Right cardiac atrium (tissue), 5 donors: ENCODE results near the gene MARCHF4. TPM values are rescaled to one million over a fixed set of nuclear protein-coding genes. Genes with fewer than 3 reads are reported as not detected.
"Not testable (repeated sequence)": the region's sequence is repeated elsewhere in the genome, so short reads cannot be mapped to it uniquely, and the experiment has no call there.

Source experiments
- ATAC-seq, 2 donors: fragments of 200-7000 bp; cut with Tn5 transposase; one replicate each; pipeline versions ENCODE4 v1.8.0 to v1.9.1; 2020; ENCODE audit warnings: moderate library complexity in 2 of 2, mild to moderate bottlenecking in 1 of 2
- DNase-seq, 3 donors: peaks; one replicate each; pipeline ENCODE4 v3.0.0-alpha.2; 2020
- H3K27ac ChIP-seq: one replicate; pipeline ENCODE4 v1.5.1; 2013; ENCODE audit warnings: mild to moderate bottlenecking, low read length, control low read depth, moderate library complexity
- H3K27me3 ChIP-seq: one replicate; pipeline ENCODE4 v1.6.1; 2013; ENCODE audit not compliant: control insufficient read depth, insufficient read depth
- H3K4me1 ChIP-seq: one replicate; pipeline ENCODE4 v1.6.1; 2013; ENCODE audit warnings: low read length; ENCODE audit not compliant: control insufficient read depth, insufficient read depth
- H3K4me3 ChIP-seq: one replicate; pipeline ENCODE4 v1.5.1; 2013; ENCODE audit warnings: low read length, control low read depth
- H3K9me3 ChIP-seq: one replicate; pipeline ENCODE4 v1.6.1; 2013; ENCODE audit warnings: low read length; ENCODE audit not compliant: control insufficient read depth
- WGBS: extraction: QIAGEN DNeasy Blood & Tissue Kit; methylation state at CpG from one replicate; pipeline ENCODE4 v1.1.7; 2013; 5-methylcytosine and 5-hydroxymethylcytosine counted together
- intact Hi-C, 4 donors: fragments of 100-400 bp; cut with DNase I; formaldehyde crosslinking; loops; one replicate each; pipeline versions ENCODE4 v1.11.0 to v1.14.0; 2022 to 2023
- polyA plus RNA-seq: library from polyadenylated mRNA; stranded (reverse); fragments of 200-250 nt; gene quantifications from one replicate; pipeline ENCODE4 v1.2.3, GENCODE V29; 2013
- total RNA-seq, 4 donors: library from RNA; stranded (reverse); fragmentation: NEBNext Ultra II Directional; extraction: Animal tissue kit (Norgen Biotek cat#: 25700); gene quantifications; one replicate each; pipeline ENCODE4 v1.2.1, GENCODE V29; 2021
- donor health status: healthy with polysubstance abuse.
- donor health status: DM: no; HTN: yes; CAD: no.
- donor health status: DM: no; HTN: no; CAD: no.
- donor health status: DM: no; HTN: yes; CAD: no; lungs with severe emphysema.
- donor health status: DM: yes; HTN: yes; CAD: no.

The MARCHF4 gene
- total and polyA plus RNA-seq, 5 donors = 0.14 TPM; not detected in 4

DNA sequence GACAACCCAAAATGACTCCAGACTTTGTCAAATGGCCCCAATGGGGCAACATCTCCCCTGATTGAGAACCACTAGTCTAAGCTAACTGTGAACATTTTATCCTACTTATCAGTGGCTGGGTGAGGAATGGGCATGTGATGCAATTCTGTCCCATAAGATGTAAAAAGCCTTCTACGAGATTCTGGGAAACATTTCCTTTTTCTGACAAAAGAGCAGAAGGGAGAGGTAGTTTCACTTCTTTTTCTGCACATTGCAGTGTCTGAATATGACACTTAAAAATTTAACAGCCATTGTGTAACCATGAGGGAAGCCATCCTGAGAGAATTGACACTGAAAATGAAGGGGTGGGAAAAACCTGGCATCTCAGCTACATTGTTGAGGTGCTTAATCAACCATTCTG, 17.3 kb upstream of the MARCHF4 start:
- no peak for ATAC-seq
- H3K4me1 ChIP-seq = no peaks in the 10 kb centered on the region
- no peaks in the 10 kb centered on the region for H3K9me3 ChIP-seq

DNA sequence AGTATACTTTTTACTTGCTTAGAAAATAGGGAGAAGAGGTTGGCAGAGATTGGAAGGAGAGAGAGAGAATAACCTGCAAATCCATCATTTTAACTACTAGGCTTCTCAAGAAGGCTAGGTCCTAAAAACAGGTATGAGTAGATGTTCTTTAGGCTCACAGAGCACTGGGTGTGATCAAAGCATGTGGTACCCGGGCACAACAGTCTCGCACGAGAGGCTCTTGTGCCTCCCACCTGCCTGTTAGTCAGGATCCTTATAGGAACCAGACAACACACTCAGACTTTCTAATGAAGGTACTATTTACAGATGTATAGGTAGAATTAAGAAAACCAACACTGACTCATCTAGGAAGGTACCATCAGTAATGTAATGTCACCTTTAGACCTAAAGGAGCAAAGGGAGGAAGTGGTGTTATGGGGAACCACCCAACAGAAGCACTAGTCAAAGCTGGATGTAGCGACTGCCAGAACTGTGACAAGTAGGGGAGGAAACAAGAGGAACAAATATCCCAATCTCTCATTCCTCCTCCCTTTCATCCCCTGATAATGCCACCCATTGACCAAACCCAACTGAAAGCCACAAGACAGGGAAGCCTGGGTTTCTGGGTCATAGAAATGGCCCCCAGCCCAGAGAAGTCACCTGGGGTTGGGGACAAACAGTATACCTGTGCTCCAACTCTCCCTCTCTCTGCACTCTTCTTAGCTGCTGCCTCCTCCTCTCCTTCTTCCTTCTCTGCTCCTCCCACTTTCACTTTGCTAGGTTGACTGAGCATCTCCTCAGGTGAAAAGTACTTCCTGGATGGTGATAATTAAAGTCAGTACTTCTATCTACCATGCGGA, 16.0 kb upstream of the MARCHF4 start:
- Histone ChIP-seq H3K4me3 (no peak overlapping the region), H3K9me3 (no peaks in the 10 kb centered on the region), H3K27me3 (no peaks in the 10 kb centered on the region), H3K4me1 (no peaks in the 10 kb centered on the region), H3K27ac (no peak overlapping the region)
- intact Hi-C loops = no loop called here
- DNase-seq (no peak), ATAC-seq (no peak)
- WGBS = 86% methylated on average over 5 of the region's 5 CpGs

More for the DNA sequence above, 17.3 kb upstream of the MARCHF4 start:
- intact Hi-C loops = no loop called here
- WGBS = 40% methylated on average over 1 of the region's 1 CpG
- Histone ChIP-seq H3K27ac (no peak overlapping the region), H3K27me3 (no peaks in the 10 kb centered on the region), H3K4me3 (no peak overlapping the region)
- no peak for DNase-seq

DNA sequence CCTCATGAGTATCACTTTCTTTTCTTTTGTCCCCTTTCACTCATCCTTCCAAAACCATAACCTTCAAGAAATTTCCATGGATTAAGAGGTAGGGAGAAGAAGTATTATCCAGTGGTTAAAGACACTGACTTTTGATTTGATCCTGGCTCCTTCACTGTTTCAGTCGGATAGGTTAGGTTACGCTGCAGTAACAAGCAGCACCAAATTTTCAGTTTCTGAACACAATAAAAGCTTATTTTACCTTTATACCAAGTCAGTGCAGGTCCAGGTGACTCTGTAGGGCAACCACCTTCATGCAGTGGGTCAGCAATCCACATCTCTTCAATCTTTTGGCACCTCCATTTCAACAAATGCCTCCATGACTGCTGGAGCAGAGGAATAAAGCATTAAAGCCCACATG, 15.0 kb upstream of the MARCHF4 start:
- Histone ChIP-seq H3K27ac (no peak overlapping the region), H3K4me3 (no peak overlapping the region), H3K9me3 (no peaks in the 10 kb centered on the region), H3K27me3 (no peaks in the 10 kb centered on the region), H3K4me1 (no peaks in the 10 kb centered on the region)
- WGBS = 98% methylated on average over 2 of the region's 2 CpGs
- intact Hi-C loops = no loop called here
- DNase-seq (no peak), ATAC-seq (no peak)

DNA sequence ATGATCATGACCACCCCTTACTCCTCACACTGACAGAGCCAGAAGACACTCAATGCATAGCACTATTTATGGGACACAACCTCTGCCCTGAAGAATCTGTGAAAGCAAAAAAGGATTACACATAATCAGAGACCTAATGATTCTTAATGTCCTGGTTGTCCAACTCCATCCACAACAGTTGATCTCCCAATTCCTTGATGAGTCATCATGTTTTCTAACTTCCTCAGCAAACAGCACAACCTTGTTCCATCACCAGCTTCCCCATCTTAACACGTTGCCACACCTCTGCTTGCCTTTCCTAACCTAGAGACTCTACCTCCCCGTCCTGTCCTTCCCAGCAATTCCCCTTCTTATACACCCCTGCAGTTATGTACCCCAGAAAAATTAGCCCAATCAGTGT, 13.2 kb upstream of the MARCHF4 start:
- Histone ChIP-seq H3K4me1 (no peaks in the 10 kb centered on the region), H3K9me3 (no peaks in the 10 kb centered on the region), H3K4me3 (no peak overlapping the region), H3K27ac (no peak overlapping the region), H3K27me3 (no peaks in the 10 kb centered on the region)
- WGBS = 55% methylated on average over 2 of the region's 2 CpGs
- ATAC-seq = no peak
- intact Hi-C loops = no loop called here
- DNase-seq = no peak

DNA sequence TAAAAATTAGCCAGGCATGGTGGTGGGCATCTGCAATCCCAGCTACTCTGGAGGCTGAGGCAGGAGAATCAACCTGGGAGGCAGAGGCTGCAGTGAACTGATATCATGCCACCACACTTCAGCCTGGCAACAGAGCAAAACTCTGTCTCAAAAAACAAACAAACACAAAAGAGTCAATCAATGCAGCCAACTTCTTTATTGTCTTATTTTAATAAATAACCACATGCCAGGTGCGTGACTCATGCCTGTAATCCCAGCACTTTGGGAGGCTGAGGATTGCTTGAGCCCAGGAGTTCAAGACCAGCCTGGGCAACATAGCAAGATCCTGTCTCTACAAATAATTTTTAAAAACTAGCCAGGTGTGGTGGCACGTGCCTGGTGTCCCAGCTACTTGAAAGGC, 12.1 kb upstream of the MARCHF4 start:
- DNase-seq, H3K9me3 ChIP-seq, H3K27me3 ChIP-seq, intact Hi-C loops, H3K27ac ChIP-seq, H3K4me1 ChIP-seq, H3K4me3 ChIP-seq, ATAC-seq: not testable (repeated sequence)
- 79% methylated on average over 2 of the region's 2 CpGs for WGBS

DNA sequence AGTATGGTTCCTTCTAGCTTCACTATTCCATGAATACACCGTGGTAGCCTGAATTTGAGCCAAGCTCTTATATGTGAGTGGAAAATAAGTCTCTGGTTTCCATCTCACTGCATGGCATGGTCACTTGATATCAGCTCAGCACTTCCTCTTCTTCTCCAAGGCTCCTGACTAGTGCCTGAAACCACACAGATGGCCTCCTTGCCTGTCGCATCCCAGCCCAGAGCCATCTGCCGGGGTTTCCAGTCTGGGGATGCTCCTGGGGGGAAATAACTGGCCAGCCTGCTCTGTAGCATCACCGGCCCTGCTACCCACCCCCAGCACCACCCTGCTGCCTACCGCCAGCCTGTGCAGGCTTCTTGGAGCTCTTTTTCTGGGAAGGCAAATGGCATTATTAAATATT, 7.7 kb upstream of the MARCHF4 start:
- H3K27me3 ChIP-seq = no peaks in the 10 kb centered on the region
- DNase-seq = no peak
- no peaks in the 10 kb centered on the region for H3K4me1 ChIP-seq
- ATAC-seq = no peak
- no peak overlapping the region for H3K4me3 ChIP-seq
- intact Hi-C loops = no loop called here
- 55% methylated on average over 5 of the region's 5 CpGs for WGBS
- H3K27ac ChIP-seq = no peak overlapping the region
- H3K9me3 ChIP-seq = no peaks in the 10 kb centered on the region

DNA sequence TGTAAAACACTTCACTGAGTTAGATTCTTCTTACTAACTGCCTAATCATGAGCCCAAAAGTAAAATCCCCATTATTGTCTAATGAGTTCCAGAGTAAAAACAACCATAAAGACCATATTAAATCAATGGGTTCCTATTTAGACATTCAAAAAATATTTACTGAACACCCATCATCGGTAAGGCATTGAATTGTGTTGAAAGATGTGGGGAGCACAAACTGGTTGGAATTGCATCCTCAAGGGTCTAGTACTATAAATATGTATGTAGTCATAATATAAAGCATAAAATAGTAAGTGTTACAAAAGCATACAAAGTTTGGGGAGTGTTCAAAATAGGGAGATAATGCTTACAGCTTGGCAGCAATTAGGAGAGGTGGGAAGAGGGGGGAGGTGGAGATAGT, 3.0 kb upstream of the MARCHF4 start:
- ATAC-seq (no peak), DNase-seq (no peak)
- Histone ChIP-seq H3K9me3 (no peaks in the 10 kb centered on the region), H3K27me3 (no peaks in the 10 kb centered on the region), H3K27ac (no peak overlapping the region), H3K4me3 (no peak overlapping the region), H3K4me1 (peaks cover 3% of the 10 kb centered on the region)
- 77% methylated on average over 1 of the region's 1 CpG for WGBS
- intact Hi-C loops = no loop called here

DNA sequence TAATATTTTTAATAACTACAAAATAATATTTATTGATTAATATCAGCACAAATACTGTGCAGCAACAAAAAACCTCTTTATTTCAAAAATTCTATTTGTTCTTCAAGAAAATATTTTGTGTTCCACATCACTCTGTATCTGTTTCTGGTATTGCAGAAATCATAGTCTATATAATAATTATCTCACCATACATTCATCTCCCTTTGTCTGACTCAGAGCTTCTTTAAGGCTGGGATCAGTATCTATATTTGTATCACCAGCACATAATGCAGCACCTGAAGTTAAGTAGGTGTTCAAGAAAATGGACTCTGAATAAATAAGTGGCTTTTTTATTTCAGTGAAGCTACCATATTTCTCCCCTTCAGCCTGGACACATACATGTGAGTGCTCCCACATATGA, 1.6 kb upstream of the MARCHF4 start:
- no peaks in the 10 kb centered on the region for H3K27me3 ChIP-seq
- no peak overlapping the region for H3K4me3 ChIP-seq
- ATAC-seq (no peak), DNase-seq (no peak)
- H3K9me3 ChIP-seq = no peaks in the 10 kb centered on the region
- peaks cover 3% of the 10 kb centered on the region for H3K4me1 ChIP-seq
- intact Hi-C loops = no loop called here
- no peak overlapping the region for H3K27ac ChIP-seq

DNA sequence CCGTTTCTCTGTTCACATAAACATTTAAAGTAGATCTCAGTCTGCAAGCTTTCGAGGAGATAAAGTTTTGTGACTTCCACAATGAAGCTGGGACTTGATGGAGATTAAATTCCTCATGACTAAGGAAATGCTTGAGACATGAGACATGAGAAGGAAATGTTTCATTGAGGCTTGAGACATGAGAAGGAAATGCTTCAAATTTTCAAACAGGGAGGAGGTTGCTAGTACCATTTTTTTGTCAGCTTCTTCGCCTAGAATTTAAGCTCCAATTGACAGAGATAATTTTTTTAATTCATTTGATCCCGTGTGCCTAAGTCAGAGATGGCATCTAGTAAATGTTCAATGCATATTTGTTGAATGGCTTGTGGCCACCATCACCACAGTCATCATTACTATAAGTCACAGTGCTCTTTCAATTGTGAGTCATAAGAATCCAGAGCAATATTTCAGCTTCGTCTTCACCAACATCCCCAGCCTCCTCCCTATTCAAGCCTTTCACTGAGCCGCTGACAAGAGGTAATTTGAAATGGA, 543 bp upstream of the MARCHF4 start:
- intact Hi-C loops = no loop called here
- Histone ChIP-seq H3K4me3 (no peak overlapping the region), H3K27me3 (no peaks in the 10 kb centered on the region), H3K4me1 (peaks cover 3% of the 10 kb centered on the region), H3K27ac (no peak overlapping the region), H3K9me3 (no peaks in the 10 kb centered on the region)
- 16% methylated on average over 6 of the region's 6 CpGs for WGBS
- DNase-seq = no peak
- no peak for ATAC-seq

DNA sequence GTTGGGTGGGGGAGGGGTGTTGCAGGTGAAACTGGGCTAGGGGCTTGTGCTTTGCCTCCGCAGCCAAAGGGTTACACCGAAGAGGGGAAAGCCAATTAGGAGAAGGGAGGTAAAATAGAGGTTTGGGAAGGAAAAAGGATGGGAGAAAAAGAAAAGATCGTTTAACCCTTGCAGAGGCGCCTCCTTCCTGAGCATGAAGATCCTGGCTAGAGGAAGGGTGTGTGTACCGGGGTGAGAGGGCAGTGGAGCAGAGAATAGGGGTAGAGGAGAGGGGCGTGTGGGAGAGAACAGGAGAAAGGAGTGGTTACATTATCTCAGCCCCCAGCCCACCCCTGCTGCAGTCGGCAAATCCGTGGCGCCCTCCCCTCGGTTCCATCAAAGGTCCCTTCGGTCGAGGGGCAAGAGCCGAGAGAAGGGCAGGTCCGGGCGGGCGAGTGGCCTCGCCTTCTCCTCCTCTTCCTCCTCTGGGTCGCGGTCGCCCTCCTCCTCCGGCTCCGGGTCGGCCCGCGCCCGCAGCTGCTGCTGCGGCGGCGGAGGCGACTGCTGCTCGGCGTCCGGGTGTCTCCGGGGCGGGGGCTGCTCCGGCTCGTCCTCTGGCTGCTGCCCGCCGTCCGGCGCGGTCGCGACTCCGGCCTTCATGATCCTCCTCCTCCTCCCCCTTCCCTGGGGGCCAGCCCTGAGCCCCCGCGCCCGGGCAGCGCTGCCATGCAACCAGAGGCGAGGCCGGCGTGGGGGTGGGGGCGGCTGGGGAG, 1.1 kb downstream of the MARCHF4 start:
- 1% methylated on average over 53 of the region's 53 CpGs for WGBS
- peak overlapping the region; percentile 1 for H3K4me3 ChIP-seq
- H3K27me3 ChIP-seq = no peaks in the 10 kb centered on the region
- ATAC-seq (peak in 1 of 2 donors; percentile 13), DNase-seq (peak; percentile 13 to 51 (median 46))
- H3K9me3 ChIP-seq = no peaks in the 10 kb centered on the region
- intact Hi-C loops = no loop called here
- no peak overlapping the region for H3K27ac ChIP-seq
- peaks cover 3% of the 10 kb centered on the region for H3K4me1 ChIP-seq

DNA sequence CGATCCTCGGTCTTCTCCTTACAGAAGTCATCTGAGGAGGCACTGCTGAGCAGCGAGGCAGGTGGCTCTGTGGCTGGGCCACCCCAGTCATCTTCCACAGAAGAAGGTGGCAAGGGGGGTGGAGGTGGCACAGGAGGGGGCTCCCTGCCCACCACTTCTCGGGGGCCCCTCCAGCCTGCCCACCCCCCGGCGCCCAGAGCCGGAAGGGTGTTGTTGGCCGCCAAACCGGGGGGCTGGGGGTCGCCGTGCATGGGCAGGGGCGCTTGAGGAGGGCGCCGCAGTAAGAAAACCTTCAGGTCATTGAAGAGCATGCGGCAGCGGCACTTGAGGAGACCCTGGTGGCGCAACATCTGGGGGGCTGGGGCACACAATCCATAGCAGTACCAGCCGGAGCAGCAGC, 2.5 kb downstream of the MARCHF4 start:
- no peaks in the 10 kb centered on the region for H3K9me3 ChIP-seq
- ATAC-seq = no peak
- intact Hi-C loops = no loop called here
- H3K27me3 ChIP-seq = no peaks in the 10 kb centered on the region
- H3K27ac ChIP-seq = no peak overlapping the region
- peak; percentile 13 to 50 (median 36) for DNase-seq
- peaks cover 3% of the 10 kb centered on the region for H3K4me1 ChIP-seq
- WGBS = 72% methylated on average over 18 of the region's 18 CpGs
- no peak overlapping the region for H3K4me3 ChIP-seq
